ENCODE results near the gene LRCH4. TPM values are rescaled to one million over a fixed set of nuclear protein-coding genes. Genes with fewer than 3 reads are reported as not detected.

Gene LRCH4
- total RNA-seq (350 TPM), polyA plus RNA-seq (100 to 1,000 TPM; 115 to 136 (median 126) TPM)

GRCh38 chr7:100585511-100586265, at the start of gene LRCH4:
Gene LRCH4, minus strand, starts transcription at chr7:100586129. Its CDS starts 29 bp downstream, at chr7:100586100.
- peak in 2 of 3 donors; percentile 68 to 69 for DNase-seq
- Histone ChIP-seq H3K4me3 (ENCODE audit: low read depth, low read length) (peak within 1 kb of the TSS; percentile 86), H3K27me3 (ENCODE audit: control insufficient read depth, insufficient read depth, low read length) (no peaks in the 10 kb centered on the region), H3K9me3 (ENCODE audit: control insufficient read depth in 2 of 2, low read length in 2 of 2) (no peaks in the 10 kb centered on the region), H3K36me3 (ENCODE audit: control insufficient read depth, insufficient read depth, low read length) (peaks cover 19% of the 10 kb centered on the region), H3K27ac (ENCODE audit: insufficient read depth, low read length, poor library complexity, severe bottlenecking) (peak within 1 kb of the TSS; percentile 97), H3K4me1 (ENCODE audit: control insufficient read depth, insufficient read depth, low read length, poor library complexity, severe bottlenecking) (peaks cover 46% of the 10 kb centered on the region)
- H3K9me3 Mint-ChIP-seq, result no peaks in the 10 kb centered on the region
- H3K27ac Mint-ChIP-seq, result peak within 1 kb of the TSS; percentile 91 to 97 (median 97)
- H3K36me3 Mint-ChIP-seq, result no peaks in the 10 kb centered on the region
- H3K4me1 Mint-ChIP-seq, result peaks cover 0 to 37% (median 13%) of the 10 kb centered on the region in 4 donors
- peak in 1 of 2 donors; percentile 4 for ATAC-seq (ENCODE audit: low read depth in 2 of 2)
- peak within 1 kb of the TSS; percentile 88 to 100 (median 98) for H3K4me3 Mint-ChIP-seq
- peaks cover 7% of the 10 kb centered on the region for H3K27me3 Mint-ChIP-seq

GRCh38 chr7:100632951-100633717, 47.2 kb upstream of the LRCH4 start:
- Histone ChIP-seq H3K9me3 (ENCODE audit: control insufficient read depth in 2 of 2, low read length in 2 of 2) (no peaks in the 10 kb centered on the region), H3K4me3 (ENCODE audit: low read depth, low read length) (peak overlapping the region; percentile 59), H3K27me3 (ENCODE audit: control insufficient read depth, insufficient read depth, low read length) (no peaks in the 10 kb centered on the region), H3K27ac (ENCODE audit: insufficient read depth, low read length, poor library complexity, severe bottlenecking) (peak overlapping the region; percentile 55), H3K36me3 (ENCODE audit: control insufficient read depth, insufficient read depth, low read length) (no peaks in the 10 kb centered on the region), H3K4me1 (ENCODE audit: control insufficient read depth, insufficient read depth, low read length, poor library complexity, severe bottlenecking) (peaks cover 7% of the 10 kb centered on the region)
- peak overlapping the region; percentile 20 to 86 (median 48) for H3K27ac Mint-ChIP-seq
- peaks cover 5 to 31% (median 7%) of the 10 kb centered on the region in 4 donors for H3K4me1 Mint-ChIP-seq
- ATAC-seq (ENCODE audit: low read depth in 2 of 2) (peak; percentile 74 to 78), DNase-seq (peak; percentile 48 to 75 (median 53))
- no peaks in the 10 kb centered on the region for H3K9me3 Mint-ChIP-seq
- no peaks in the 10 kb centered on the region for H3K27me3 Mint-ChIP-seq
- no peaks in the 10 kb centered on the region for H3K36me3 Mint-ChIP-seq
- peak overlapping the region; percentile 86 to 95 (median 91) for H3K4me3 Mint-ChIP-seq

GRCh38 chr7:100630066-100630465, 44.1 kb upstream of the LRCH4 start:
- no peak for DNase-seq
- H3K4me1 ChIP-seq (ENCODE audit: control insufficient read depth, insufficient read depth, low read length, poor library complexity, severe bottlenecking), result peaks cover 19% of the 10 kb centered on the region

GRCh38 chr7:100629117-100629716, 43.3 kb upstream of the LRCH4 start:
- no peaks in the 10 kb centered on the region for H3K36me3 Mint-ChIP-seq
- H3K27ac Mint-ChIP-seq, result peak overlapping the region in 1 of 3 donors; percentile 25
- peak overlapping the region in 1 of 4 donors; percentile 54 for H3K4me3 Mint-ChIP-seq
- Histone ChIP-seq H3K27me3 (ENCODE audit: control insufficient read depth, insufficient read depth, low read length) (no peaks in the 10 kb centered on the region), H3K4me3 (ENCODE audit: low read depth, low read length) (no peak overlapping the region), H3K9me3 (ENCODE audit: control insufficient read depth in 2 of 2, low read length in 2 of 2) (no peaks in the 10 kb centered on the region), H3K36me3 (ENCODE audit: control insufficient read depth, insufficient read depth, low read length) (no peaks in the 10 kb centered on the region), H3K27ac (ENCODE audit: insufficient read depth, low read length, poor library complexity, severe bottlenecking) (no peak overlapping the region), H3K4me1 (ENCODE audit: control insufficient read depth, insufficient read depth, low read length, poor library complexity, severe bottlenecking) (peaks cover 19% of the 10 kb centered on the region)
- no peaks in the 10 kb centered on the region for H3K9me3 Mint-ChIP-seq
- H3K27me3 Mint-ChIP-seq, result no peaks in the 10 kb centered on the region
- no peak for ATAC-seq (ENCODE audit: low read depth in 2 of 2)
- peaks cover 5 to 56% (median 14%) of the 10 kb centered on the region in 4 donors for H3K4me1 Mint-ChIP-seq
- no peak for DNase-seq

More at GRCh38 chr7:100630066-100630465, 44.1 kb upstream of the LRCH4 start:
- Mint-ChIP-seq H3K27ac (peak overlapping the region in 2 of 3 donors; percentile 42 to 70), H3K9me3 (no peaks in the 10 kb centered on the region), H3K4me1 (peaks cover 5 to 55% (median 12%) of the 10 kb centered on the region in 4 donors), H3K36me3 (no peaks in the 10 kb centered on the region), H3K4me3 (peak overlapping the region in 2 of 4 donors; percentile 13 to 62), H3K27me3 (no peaks in the 10 kb centered on the region)
- Histone ChIP-seq H3K4me3 (ENCODE audit: low read depth, low read length) (no peak overlapping the region), H3K36me3 (ENCODE audit: control insufficient read depth, insufficient read depth, low read length) (no peaks in the 10 kb centered on the region), H3K27me3 (ENCODE audit: control insufficient read depth, insufficient read depth, low read length) (no peaks in the 10 kb centered on the region), H3K9me3 (ENCODE audit: control insufficient read depth in 2 of 2, low read length in 2 of 2) (no peaks in the 10 kb centered on the region), H3K27ac (ENCODE audit: insufficient read depth, low read length, poor library complexity, severe bottlenecking) (no peak overlapping the region)
- ATAC-seq (ENCODE audit: low read depth in 2 of 2), result no peak

GRCh38 chr7:100627238-100627549, 41.3 kb upstream of the LRCH4 start:
- peaks cover 12% of the 10 kb centered on the region for H3K4me1 ChIP-seq (ENCODE audit: control insufficient read depth, insufficient read depth, low read length, poor library complexity, severe bottlenecking)
- H3K36me3 ChIP-seq (ENCODE audit: control insufficient read depth, insufficient read depth, low read length), result no peaks in the 10 kb centered on the region
- H3K27ac ChIP-seq (ENCODE audit: insufficient read depth, low read length, poor library complexity, severe bottlenecking), result peak overlapping the region; percentile 88
- Mint-ChIP-seq H3K27ac (peak overlapping the region; percentile 26 to 80 (median 78)), H3K4me3 (peak overlapping the region in 1 of 4 donors; percentile 61), H3K36me3 (peaks cover 6% of the 10 kb centered on the region), H3K4me1 (peaks cover 5 to 48% (median 11%) of the 10 kb centered on the region in 4 donors), H3K27me3 (no peaks in the 10 kb centered on the region), H3K9me3 (no peaks in the 10 kb centered on the region)
- no peak for DNase-seq
- H3K4me3 ChIP-seq (ENCODE audit: low read depth, low read length), result no peak overlapping the region
- no peaks in the 10 kb centered on the region for H3K9me3 ChIP-seq (ENCODE audit: control insufficient read depth in 2 of 2, low read length in 2 of 2)
- ATAC-seq (ENCODE audit: low read depth in 2 of 2), result no peak
- no peaks in the 10 kb centered on the region for H3K27me3 ChIP-seq (ENCODE audit: control insufficient read depth, insufficient read depth, low read length)

- Histone ChIP-seq H3K9me3 (ENCODE audit: control insufficient read depth in 2 of 2, low read length in 2 of 2) (no peaks in the 10 kb centered on the region), H3K27ac (ENCODE audit: insufficient read depth, low read length, poor library complexity, severe bottlenecking) (peak overlapping the region; percentile 88), H3K4me1 (ENCODE audit: control insufficient read depth, insufficient read depth, low read length, poor library complexity, severe bottlenecking) (peaks cover 12% of the 10 kb centered on the region), H3K36me3 (ENCODE audit: control insufficient read depth, insufficient read depth, low read length) (no peaks in the 10 kb centered on the region), H3K27me3 (ENCODE audit: control insufficient read depth, insufficient read depth, low read length) (no peaks in the 10 kb centered on the region), H3K4me3 (ENCODE audit: low read depth, low read length) (peak overlapping the region; percentile 37)
- H3K4me3 Mint-ChIP-seq, result peak overlapping the region; percentile 73 to 80 (median 75)
- no peaks in the 10 kb centered on the region for H3K27me3 Mint-ChIP-seq
- ATAC-seq (ENCODE audit: low read depth in 2 of 2), result peak; percentile 98
- no peaks in the 10 kb centered on the region for H3K9me3 Mint-ChIP-seq
- H3K36me3 Mint-ChIP-seq, result peaks cover 8% of the 10 kb centered on the region
- DNase-seq, result peak; percentile 82 to 94 (median 85)
- peaks cover 5 to 45% (median 13%) of the 10 kb centered on the region in 4 donors for H3K4me1 Mint-ChIP-seq
- peak overlapping the region; percentile 74 to 80 (median 78) for H3K27ac Mint-ChIP-seq
These were observed 40.8 kb upstream of the LRCH4 start for GRCh38 chr7:100626530-100627237.

- no peaks in the 10 kb centered on the region for H3K27me3 Mint-ChIP-seq
- peaks cover 5 to 47% (median 14%) of the 10 kb centered on the region in 4 donors for H3K4me1 Mint-ChIP-seq
- DNase-seq, result no peak
- H3K36me3 Mint-ChIP-seq, result peaks cover 11% of the 10 kb centered on the region
- H3K9me3 Mint-ChIP-seq, result no peaks in the 10 kb centered on the region
- H3K36me3 ChIP-seq (ENCODE audit: control insufficient read depth, insufficient read depth, low read length), result no peaks in the 10 kb centered on the region
- peak overlapping the region; percentile 88 for H3K27ac ChIP-seq (ENCODE audit: insufficient read depth, low read length, poor library complexity, severe bottlenecking)
- peak overlapping the region; percentile 10 for H3K4me3 ChIP-seq (ENCODE audit: low read depth, low read length)
- peaks cover 12% of the 10 kb centered on the region for H3K4me1 ChIP-seq (ENCODE audit: control insufficient read depth, insufficient read depth, low read length, poor library complexity, severe bottlenecking)
- no peaks in the 10 kb centered on the region for H3K27me3 ChIP-seq (ENCODE audit: control insufficient read depth, insufficient read depth, low read length)
- ATAC-seq (ENCODE audit: low read depth in 2 of 2), result no peak
- peak overlapping the region in 1 of 3 donors; percentile 78 for H3K27ac Mint-ChIP-seq
- H3K4me3 Mint-ChIP-seq, result peak overlapping the region; percentile 7 to 80 (median 75)
- H3K9me3 ChIP-seq (ENCODE audit: control insufficient read depth in 2 of 2, low read length in 2 of 2), result no peaks in the 10 kb centered on the region
These were observed 40.1 kb upstream of the LRCH4 start for GRCh38 chr7:100626055-100626454.

All from CD4-positive, CD25-positive, alpha-beta regulatory T cell (primary cell).